Small intestine (tissue), 7 donors: ENCODE data around the gene PPP2R5A. TPM values are rescaled to one million over a fixed set of nuclear protein-coding genes. Genes with fewer than 3 reads are reported as not detected.
A peak's percentile ranks its signal among the peaks of the same experiment; 100 is the strongest.

Experiments
- DNase-seq, 2 donors: peaks; one replicate each; pipeline versions ENCODE4 v3.0.0 to v3.0.0-alpha.2; 2013
- FAIRE-seq: peaks from 2 replicates; lab custom pipeline; 2012; peaks lifted over from hg19 to GRCh38; lab: Jason Lieb, UNC
- H3K27ac ChIP-seq, 3 donors: one replicate each; pipeline ENCODE4 v1.5.1; 2013; ENCODE audit warnings: low read length in 2 of 3, mild to moderate bottlenecking in 2 of 3, control low read depth in 1 of 3, inconsistent platforms in 1 of 3, low read depth in 1 of 3, moderate library complexity in 1 of 3
- H3K27me3 ChIP-seq, 3 donors: one replicate each; pipeline ENCODE4 v1.6.1; 2013; ENCODE audit warnings: low read length in 3 of 3, inconsistent platforms in 1 of 3; ENCODE audit not compliant: control insufficient read depth in 3 of 3, insufficient read depth in 3 of 3
- H3K36me3 ChIP-seq, 3 donors: one replicate each; pipeline ENCODE4 v1.6.1; 2013; ENCODE audit warnings: low read length in 3 of 3, inconsistent platforms in 1 of 3, low read depth in 1 of 3, mild to moderate bottlenecking in 1 of 3, moderate library complexity in 1 of 3; ENCODE audit not compliant: control insufficient read depth in 3 of 3, insufficient read depth in 2 of 3
- H3K4me1 ChIP-seq, 3 donors: one replicate each; pipeline ENCODE4 v1.6.1; 2013; ENCODE audit warnings: low read length in 2 of 3, inconsistent platforms in 1 of 3, low read depth in 1 of 3, mild to moderate bottlenecking in 1 of 3, moderate library complexity in 1 of 3; ENCODE audit not compliant: control insufficient read depth in 3 of 3, insufficient read depth in 2 of 3
- H3K4me3 ChIP-seq, 3 donors: one replicate each; pipeline ENCODE4 v1.5.1; 2013; ENCODE audit warnings: low read length in 3 of 3, control low read depth in 1 of 3, inconsistent platforms in 1 of 3, low read depth in 1 of 3, mild to moderate bottlenecking in 1 of 3, moderate library complexity in 1 of 3
- H3K9me3 ChIP-seq, 2 donors: one replicate each; pipeline ENCODE4 v1.6.1; 2013; ENCODE audit warnings: low read depth in 1 of 2, low read length in 1 of 2; ENCODE audit not compliant: control insufficient read depth in 2 of 2, insufficient read depth in 1 of 2
- WGBS, 3 donors: extraction: QIAGEN DNeasy Blood & Tissue Kit; methylation state at CpG; one replicate each; pipeline ENCODE4 v1.1.7; 2013; 5-methylcytosine and 5-hydroxymethylcytosine counted together
- polyA plus RNA-seq, 4 donors: library from polyadenylated mRNA; stranded (reverse) in 3 of 4; unstranded in 1 of 4; fragments of 200-250 nt in 3 of 4; fragments of 120-200 nt in 1 of 4; gene quantifications; one replicate each; pipeline versions ENCODE4 v1.2.1 to v1.2.3, GENCODE V29; 2013
- donor health status: healthy with polysubstance abuse.
- donor health status: control.
- donor health status: control.
- donor health status: Bipolar disorder and iron deficiency.
- donor health status: healthy.

Gene PPP2R5A
- polyA plus RNA-seq, 4 donors, result 33.0 to 45.4 (median 40.6) TPM

DNA sequence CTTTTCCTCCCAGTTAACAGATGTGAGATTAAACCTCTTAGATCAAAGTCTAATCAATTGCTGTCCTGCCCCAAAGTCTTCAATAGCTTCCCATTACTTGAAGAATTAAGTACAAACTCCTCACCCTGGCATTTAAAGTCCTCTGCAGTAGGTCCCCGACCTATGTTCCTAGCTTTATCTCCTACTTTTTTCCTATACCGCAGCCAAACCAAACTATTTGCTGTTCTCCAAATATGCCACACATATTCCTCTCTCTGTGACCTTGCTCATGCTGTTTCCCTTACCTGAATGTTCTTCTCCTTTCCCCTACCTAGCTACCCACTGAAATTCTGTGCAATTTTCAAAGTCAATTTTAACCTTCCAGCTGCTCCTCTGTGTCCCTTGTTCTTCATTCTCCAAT, 14.0 kb upstream of the PPP2R5A start:
- Histone ChIP-seq H3K36me3 (no peaks in the 10 kb centered on the region), H3K27me3 (no peaks in the 10 kb centered on the region), H3K27ac (peak overlapping the region in 1 of 3 donors; percentile 37), H3K9me3 (no peaks in the 10 kb centered on the region), H3K4me3 (no peak overlapping the region), H3K4me1 (peaks cover 0 to 13% (median 0%) of the 10 kb centered on the region in 3 donors)
- FAIRE-seq (no peak), DNase-seq (no peak)
- WGBS, 3 donors, result 53 to 78% (median 66%) methylated on average over 2 of the region's 2 CpGs

DNA sequence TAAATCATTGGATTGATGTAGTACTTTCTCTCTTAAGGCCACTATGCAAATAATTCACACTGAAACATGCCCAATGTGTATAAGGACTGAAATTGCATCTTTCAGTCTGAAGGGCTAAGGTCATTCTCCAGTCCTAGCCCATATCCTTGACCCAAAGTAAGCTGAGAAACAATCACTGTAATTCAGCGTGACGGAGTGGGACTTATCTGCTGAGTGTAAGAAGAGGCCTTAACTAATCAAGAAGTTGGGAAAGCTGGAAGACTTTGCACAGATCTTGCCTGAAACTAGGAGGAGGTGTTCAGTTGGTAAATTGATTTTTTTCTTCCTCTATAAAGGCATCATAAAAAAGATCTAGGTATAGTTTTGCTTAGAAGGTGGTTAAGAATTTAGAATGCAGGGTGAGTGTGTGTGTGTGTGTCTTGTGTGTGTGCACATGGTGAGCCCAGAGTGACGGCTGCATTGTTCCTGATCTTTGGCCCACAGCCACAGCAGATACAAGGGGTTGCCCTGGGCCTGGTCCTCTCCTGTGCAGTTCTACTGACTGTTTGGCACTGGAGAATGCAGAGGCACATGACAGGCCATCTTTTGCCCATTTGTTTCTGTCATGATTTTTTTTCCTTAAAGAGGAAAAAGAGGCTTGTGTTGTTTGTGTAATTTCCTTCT, 13.3 kb upstream of the PPP2R5A start:
- peak in 1 of 2 donors; percentile 63 for DNase-seq
- H3K9me3 ChIP-seq, result no peaks in the 10 kb centered on the region
- 48 to 70% (median 66%) methylated on average over 3 of the region's 3 CpGs for WGBS, 3 donors
- no peak for FAIRE-seq
- no peaks in the 10 kb centered on the region for H3K36me3 ChIP-seq
- no peaks in the 10 kb centered on the region for H3K27me3 ChIP-seq
- H3K4me1 ChIP-seq, result peaks cover 0 to 13% (median 0%) of the 10 kb centered on the region in 3 donors
- H3K27ac ChIP-seq, result peak overlapping the region in 1 of 3 donors; percentile 37
- no peak overlapping the region for H3K4me3 ChIP-seq

DNA sequence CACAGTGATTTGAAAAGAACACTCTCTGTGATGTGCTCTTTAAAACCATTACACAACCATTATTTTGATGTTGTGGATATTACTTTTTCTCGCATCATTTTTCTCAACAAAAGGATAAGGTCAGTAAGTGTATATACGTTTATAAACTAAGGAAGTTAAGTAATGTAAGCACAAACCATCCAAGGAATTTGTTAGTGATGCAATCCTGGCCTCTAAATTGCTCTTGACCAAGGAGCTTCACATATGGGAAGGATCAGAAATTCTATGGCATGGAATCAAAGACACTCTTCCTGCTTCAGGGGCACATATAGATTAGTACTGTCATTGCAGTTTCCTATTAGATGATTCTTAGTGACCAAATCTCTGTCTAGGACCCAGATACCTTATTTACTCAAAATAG, 3.6 kb upstream of the PPP2R5A start:
- Histone ChIP-seq H3K27ac (no peak overlapping the region), H3K4me3 (no peak overlapping the region), H3K4me1 (no peaks in the 10 kb centered on the region), H3K36me3 (no peaks in the 10 kb centered on the region), H3K9me3 (no peaks in the 10 kb centered on the region), H3K27me3 (no peaks in the 10 kb centered on the region)
- 73 to 93% (median 79%) methylated on average over 2 of the region's 2 CpGs for WGBS, 3 donors
- no peak for DNase-seq
- FAIRE-seq, result no peak

DNA sequence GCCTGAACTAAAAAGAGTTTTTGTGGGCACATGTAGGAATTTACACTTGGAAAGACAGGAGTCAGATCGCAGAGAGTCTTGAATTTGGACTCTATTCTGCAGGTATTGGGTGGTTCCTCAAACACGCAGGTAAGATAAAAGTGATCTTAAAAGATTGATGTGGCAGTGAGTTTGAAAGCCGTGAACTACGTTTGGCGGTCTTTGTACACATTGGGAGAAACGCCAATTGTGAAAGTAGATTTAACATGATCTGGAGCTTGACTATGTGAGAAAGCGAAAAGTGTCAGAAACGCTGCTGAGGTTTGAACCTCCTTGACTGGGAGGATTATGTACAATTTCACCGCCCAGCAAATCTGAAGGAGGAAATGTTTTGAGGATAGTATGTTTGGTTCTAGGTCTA, 1.5 kb upstream of the PPP2R5A start:
- Histone ChIP-seq H3K27ac (no peak overlapping the region), H3K9me3 (no peaks in the 10 kb centered on the region), H3K4me3 (peak overlapping the region in 1 of 3 donors; percentile 79), H3K27me3 (no peaks in the 10 kb centered on the region), H3K36me3 (no peaks in the 10 kb centered on the region), H3K4me1 (peaks cover 0 to 9% (median 3%) of the 10 kb centered on the region in 3 donors)
- FAIRE-seq, result no peak
- 12 to 58% (median 22%) methylated on average over 9 of the region's 9 CpGs for WGBS, 3 donors
- peak; percentile 16 to 26 for DNase-seq

DNA sequence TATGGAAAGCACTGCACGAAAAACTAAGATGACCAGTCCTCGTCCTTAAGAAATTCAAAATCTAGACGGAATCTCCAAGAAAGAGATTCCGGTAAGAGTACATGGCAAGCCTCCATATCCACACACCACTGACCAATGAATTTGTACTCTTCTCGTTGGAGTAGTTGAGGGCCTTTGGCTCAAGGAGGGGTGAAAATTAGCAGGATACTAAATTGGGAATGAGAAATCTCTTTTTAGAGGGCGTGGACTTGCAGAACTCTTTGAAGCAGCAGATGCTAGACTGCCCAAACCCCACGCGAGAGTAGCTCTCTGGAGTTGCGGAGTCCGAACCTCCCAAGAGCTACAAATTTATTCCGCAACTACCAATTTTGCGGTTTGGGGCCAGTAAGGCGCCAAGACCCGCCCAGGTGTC, 872 bp upstream of the PPP2R5A start:
- no peaks in the 10 kb centered on the region for H3K9me3 ChIP-seq
- peaks cover 0 to 9% (median 4%) of the 10 kb centered on the region in 3 donors for H3K4me1 ChIP-seq
- H3K4me3 ChIP-seq, result peak overlapping the region; percentile 53 to 79 (median 65)
- no peaks in the 10 kb centered on the region for H3K27me3 ChIP-seq
- DNase-seq (no peak), FAIRE-seq (no peak)
- H3K27ac ChIP-seq, result peak overlapping the region; percentile 84 to 98 (median 94)
- no peaks in the 10 kb centered on the region for H3K36me3 ChIP-seq
- WGBS, 3 donors, result 5 to 13% (median 9%) methylated on average over 14 of the region's 14 CpGs

DNA sequence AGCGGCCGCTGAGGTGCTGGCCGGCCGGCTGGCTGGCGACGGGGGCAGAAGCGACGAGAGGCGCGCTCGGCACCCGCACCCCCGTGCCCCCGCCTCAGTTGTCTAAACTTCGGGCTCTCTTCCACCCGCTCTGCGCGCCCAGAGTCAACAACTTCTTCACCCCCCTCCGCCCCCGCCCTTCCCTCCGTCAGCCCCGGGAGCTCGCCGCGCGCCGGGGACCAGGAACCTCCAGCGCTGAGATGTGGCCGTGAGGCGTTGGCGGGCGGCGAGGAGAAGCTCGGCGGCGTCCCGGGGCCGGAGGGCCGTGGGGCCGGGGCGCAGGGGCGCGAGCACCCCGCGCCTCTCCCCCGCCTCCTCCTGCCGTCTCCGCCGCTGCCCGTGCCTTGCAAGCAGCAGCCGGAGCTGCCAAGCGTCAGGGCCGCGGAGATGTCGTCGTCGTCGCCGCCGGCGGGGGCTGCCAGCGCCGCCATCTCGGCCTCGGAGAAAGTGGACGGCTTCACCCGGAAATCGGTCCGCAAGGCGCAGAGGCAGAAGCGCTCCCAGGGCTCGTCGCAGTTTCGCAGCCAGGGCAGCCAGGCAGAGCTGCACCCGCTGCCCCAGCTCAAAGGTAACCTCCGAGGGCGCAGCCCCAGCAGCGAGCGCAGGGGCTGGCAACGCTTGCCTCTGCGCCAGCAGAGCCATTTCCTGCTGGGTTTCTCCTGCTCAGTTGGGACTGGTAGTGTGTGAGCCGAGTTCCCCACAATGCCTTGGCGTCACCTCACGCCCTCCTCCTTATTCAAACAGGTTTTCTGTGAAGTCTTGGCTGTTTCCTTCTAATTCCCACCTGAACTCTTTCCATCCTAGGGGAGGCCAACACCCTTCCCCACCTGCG, 710 bp downstream of the PPP2R5A start:
- WGBS, 3 donors, result 0 to 1% (median 0%) methylated on average over 42 to 85 of the region's 85 CpGs
- peak; percentile 77 to 91 for DNase-seq
- no peak for FAIRE-seq
- Histone ChIP-seq H3K27me3 (no peaks in the 10 kb centered on the region), H3K4me3 (peak overlapping the region; percentile 88 to 97 (median 91)), H3K9me3 (no peaks in the 10 kb centered on the region), H3K36me3 (no peaks in the 10 kb centered on the region), H3K27ac (peak overlapping the region; percentile 98 to 100 (median 99)), H3K4me1 (peaks cover 1 to 12% (median 7%) of the 10 kb centered on the region in 3 donors)

DNA sequence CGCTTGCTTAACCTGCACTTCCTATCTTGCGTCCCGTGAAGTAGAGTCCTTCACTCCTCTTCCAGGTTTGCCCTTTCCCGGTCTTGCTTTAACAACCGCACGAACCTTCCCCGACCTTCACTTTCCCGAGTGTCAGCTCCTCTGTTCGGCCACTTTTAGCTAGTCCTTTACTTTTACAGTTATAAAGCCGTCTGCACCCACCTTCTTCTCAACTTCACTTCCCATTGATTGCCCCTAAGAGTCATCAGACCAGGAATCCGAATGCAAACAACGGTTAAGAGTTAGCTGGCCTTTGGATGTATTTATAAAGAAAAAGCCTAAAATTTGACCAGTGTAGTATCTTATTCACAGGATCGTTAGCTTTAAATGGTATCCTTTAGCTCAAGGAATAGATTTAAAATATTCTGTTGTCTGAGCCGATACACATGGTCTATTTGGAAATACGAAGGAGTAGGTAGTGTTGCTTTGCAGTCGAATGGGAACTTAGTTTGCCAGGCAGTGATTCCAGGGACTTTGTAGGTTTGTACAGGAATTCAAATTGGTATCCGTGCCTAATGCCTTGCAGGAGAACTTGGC, 1.4 kb downstream of the PPP2R5A start:
- peak overlapping the region; percentile 88 to 97 (median 91) for H3K4me3 ChIP-seq
- H3K9me3 ChIP-seq, result no peaks in the 10 kb centered on the region
- FAIRE-seq, result no peak
- no peaks in the 10 kb centered on the region for H3K27me3 ChIP-seq
- H3K27ac ChIP-seq, result peak overlapping the region; percentile 98 to 100 (median 99)
- no peaks in the 10 kb centered on the region for H3K36me3 ChIP-seq
- WGBS, 3 donors, result 0 to 1% (median 1%) methylated on average over 17 of the region's 17 CpGs
- H3K4me1 ChIP-seq, result peaks cover 7 to 17% (median 10%) of the 10 kb centered on the region in 3 donors
- peak in 1 of 2 donors; percentile 75 for DNase-seq

DNA sequence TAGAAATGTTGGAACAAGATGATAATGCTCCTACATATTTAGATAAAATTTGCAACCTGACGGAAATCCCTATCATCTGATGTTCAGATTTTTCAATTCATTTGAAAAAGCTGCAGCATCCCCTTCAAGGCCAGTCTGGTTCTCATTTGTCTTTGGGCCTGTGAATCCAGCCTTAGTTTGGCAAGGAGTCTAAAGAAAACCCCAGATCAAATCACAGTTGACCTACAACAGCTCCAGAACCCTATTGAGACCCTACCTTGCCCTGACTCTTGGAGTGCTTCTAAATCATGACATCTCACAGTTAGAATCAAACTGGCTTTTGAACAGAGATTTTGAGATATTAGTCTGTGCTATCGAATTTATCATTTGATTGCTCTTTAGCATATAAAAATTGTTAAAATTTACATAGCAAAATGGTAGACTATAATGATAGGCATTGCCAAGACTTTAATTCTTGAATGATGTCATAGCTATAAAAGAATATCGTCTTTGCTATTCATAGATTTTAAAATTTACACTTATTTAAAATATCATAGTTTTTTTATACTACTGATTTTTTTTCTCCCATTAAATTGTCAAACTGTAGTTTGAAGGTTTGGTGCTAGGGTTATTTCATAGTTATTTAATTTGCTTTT, 2.2 kb downstream of the PPP2R5A start:
- FAIRE-seq, result no peak
- H3K9me3 ChIP-seq, result no peaks in the 10 kb centered on the region
- no peaks in the 10 kb centered on the region for H3K36me3 ChIP-seq
- H3K27ac ChIP-seq, result peak overlapping the region in 2 of 3 donors; percentile 75 to 98
- H3K4me3 ChIP-seq, result peak overlapping the region; percentile 88 to 97 (median 91)
- peaks cover 7 to 17% (median 10%) of the 10 kb centered on the region in 3 donors for H3K4me1 ChIP-seq
- no peak for DNase-seq
- no peaks in the 10 kb centered on the region for H3K27me3 ChIP-seq
- WGBS, 3 donors, result 13 to 31% (median 19%) methylated on average over 3 of the region's 3 CpGs
